ENCODE measurements around the gene SPRR5.

DNA sequence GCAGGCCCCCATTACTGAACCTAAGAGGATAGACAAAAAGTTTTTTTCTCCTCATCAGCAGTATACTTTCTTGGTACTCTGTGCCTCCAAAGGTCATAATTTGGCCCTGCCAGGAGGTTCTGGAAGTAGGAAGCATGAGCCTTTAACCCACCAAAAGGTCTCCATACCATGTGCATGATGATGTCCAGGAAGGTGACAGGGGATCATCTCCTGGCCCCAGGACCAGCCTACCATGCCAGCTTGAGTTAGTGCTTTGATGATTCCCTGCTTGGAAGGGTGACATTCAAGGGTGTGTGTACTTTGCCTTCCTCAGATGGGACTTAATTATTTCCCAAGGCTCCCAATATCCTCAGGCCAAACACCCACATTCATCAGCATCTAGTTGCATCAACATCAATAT is 30.6 kb downstream of the SPRR5 start:
- TF ChIP-seq, protein P1, sequence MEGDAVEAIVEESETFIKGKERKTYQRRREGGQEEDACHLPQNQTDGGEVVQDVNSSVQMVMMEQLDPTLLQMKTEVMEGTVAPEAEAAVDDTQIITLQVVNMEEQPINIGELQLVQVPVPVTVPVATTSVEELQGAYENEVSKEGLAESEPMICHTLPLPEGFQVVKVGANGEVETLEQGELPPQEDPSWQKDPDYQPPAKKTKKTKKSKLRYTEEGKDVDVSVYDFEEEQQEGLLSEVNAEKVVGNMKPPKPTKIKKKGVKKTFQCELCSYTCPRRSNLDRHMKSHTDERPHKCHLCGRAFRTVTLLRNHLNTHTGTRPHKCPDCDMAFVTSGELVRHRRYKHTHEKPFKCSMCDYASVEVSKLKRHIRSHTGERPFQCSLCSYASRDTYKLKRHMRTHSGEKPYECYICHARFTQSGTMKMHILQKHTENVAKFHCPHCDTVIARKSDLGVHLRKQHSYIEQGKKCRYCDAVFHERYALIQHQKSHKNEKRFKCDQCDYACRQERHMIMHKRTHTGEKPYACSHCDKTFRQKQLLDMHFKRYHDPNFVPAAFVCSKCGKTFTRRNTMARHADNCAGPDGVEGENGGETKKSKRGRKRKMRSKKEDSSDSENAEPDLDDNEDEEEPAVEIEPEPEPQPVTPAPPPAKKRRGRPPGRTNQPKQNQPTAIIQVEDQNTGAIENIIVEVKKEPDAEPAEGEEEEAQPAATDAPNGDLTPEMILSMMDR (conservative IDR thresholded peaks at IDR 0.05): no peak
- no peak for TF ChIP-seq ZFX (IDR thresholded peaks at IDR 0.05)
